K562 (cell line): ENCODE measurements around the gene JSRP1. TPM values are rescaled to one million over a fixed set of nuclear protein-coding genes. Genes with fewer than 3 reads are reported as not detected.
A peak's percentile ranks its signal among the peaks of the same experiment; 100 is the strongest.

Source experiments
- ATAC-seq: fragments of 200-7000 bp; cut with Tn5 transposase; 3 replicates; pipeline ENCODE4 v1.9.1; 2020; ENCODE audit warnings: moderate library complexity
- BruUV-seq: library from RNA; stranded (reverse); fragments of 400-500 nt; replicated peaks from 2 replicates; lab custom pipeline; 2021; lab: Mats Ljungman, UMichigan
- CTCF ChIA-PET: fragments of 300-600 bp; formaldehyde crosslinking; extraction: SDS; loops from one replicate; lab custom pipeline; 2021; ENCODE audit warnings: low intra/inter-chr PET ratio; lab: Yijun Ruan, JAX
- POLR2A ChIA-PET: fragments of 300-600, 350-650 bp; sonication (Branson Sonifier 250); formaldehyde crosslinking; extraction: SDS; loops from one replicate; lab custom pipeline; 2021; ENCODE audit warnings: antibody characterized with exemption, inconsistent platforms; lab: Yijun Ruan, JAX
- DNase-seq, 4 experiments: peaks; one replicate each; pipeline versions ENCODE4 v3.0.0 to v3.0.0-alpha.2; 2011 to 2018; ENCODE audit warnings: low spot score in 3 of 4, mixed read lengths in 3 of 4; ENCODE audit errors: extremely low read depth in 1 of 4
- FAIRE-seq: peaks from 2 replicates; lab custom pipeline; 2011; peaks lifted over from hg19 to GRCh38; lab: Jason Lieb, UNC
- H2AFZ ChIP-seq: 2 replicates; pipeline ENCODE4 v1.6.0; 2011; ENCODE audit warnings: low read depth, low read length, control low read depth, inconsistent platforms
- H3K27ac ChIP-seq: fragments of 200-600 bp; 3 replicates; pipeline ENCODE4 v1.8.0; 2011; ENCODE audit warnings: low read depth, mild to moderate bottlenecking, control low read depth, inconsistent platforms, low read length, moderate library complexity, mixed read lengths; ENCODE audit errors: extremely low read depth
- H3K27me3 ChIP-seq, 2 experiments: fragments of 300-600 bp in 1 of 2; 2 replicates in 1 of 2; 3 replicates in 1 of 2; pipeline versions ENCODE4 v1.6.0 to v1.8.0; 2011; ENCODE audit warnings: inconsistent platforms in 2 of 2, low read length in 2 of 2, mild to moderate bottlenecking in 1 of 2, mixed read lengths in 1 of 2, moderate library complexity in 1 of 2; ENCODE audit not compliant: control insufficient read depth in 2 of 2, insufficient read depth in 2 of 2
- H3K36me3 ChIP-seq: fragments of 300-600 bp; 3 replicates; pipeline ENCODE4 v1.8.0; 2011; ENCODE audit warnings: mild to moderate bottlenecking, low read length, inconsistent platforms; ENCODE audit not compliant: control insufficient read depth, insufficient read depth
- H3K4me1 ChIP-seq, 2 experiments: fragments of 200-600 bp in 1 of 2; replicated peaks in 1 of 2; 2 replicates in 1 of 2; 3 replicates in 1 of 2; pipeline versions ENCODE4 v1.5.1 to v1.8.0; 2011; ENCODE audit warnings: inconsistent platforms in 2 of 2, low read length in 2 of 2, mild to moderate bottlenecking in 1 of 2, mixed read lengths in 1 of 2, moderate library complexity in 1 of 2; ENCODE audit not compliant: control insufficient read depth in 2 of 2, insufficient read depth in 2 of 2
- H3K4me2 ChIP-seq: 2 replicates; pipeline ENCODE4 v1.6.1; 2011; ENCODE audit warnings: low read length, control low read depth, inconsistent platforms, mixed read lengths; ENCODE audit not compliant: insufficient read depth
- H3K4me3 ChIP-seq: fragments of 200-600 bp; sonication (generic), shearing (Covaris generic); 2 replicates; pipeline ENCODE4 v1.5.1; 2016; ENCODE audit warnings: control low read depth, inconsistent platforms
- H3K79me2 ChIP-seq: fragments of 200-600 bp; 3 replicates; pipeline ENCODE4 v1.8.0; 2011; ENCODE audit warnings: low read length, inconsistent platforms; ENCODE audit not compliant: control insufficient read depth, insufficient read depth
- H3K9ac ChIP-seq, 2 experiments: 2 replicates each; pipeline versions ENCODE4 v1.6.0 to v1.6.1; 2011; ENCODE audit warnings: low read depth in 2 of 2, low read length in 2 of 2, control low read depth in 1 of 2, inconsistent platforms in 1 of 2, mild to moderate bottlenecking in 1 of 2, mixed read lengths in 1 of 2; ENCODE audit not compliant: insufficient read depth in 1 of 2
- H3K9me1 ChIP-seq: one replicate; pipeline ENCODE4 v1.6.0; 2011; ENCODE audit warnings: inconsistent platforms, mild to moderate bottlenecking, low read length, moderate library complexity; ENCODE audit not compliant: control insufficient read depth, insufficient read depth
- H3K9me3 ChIP-seq: replicated peaks from 2 replicates; pipeline ENCODE4 v1.5.1; 2011; ENCODE audit warnings: low read depth, low read length, inconsistent platforms; ENCODE audit not compliant: control insufficient read depth, insufficient read depth
- H4K20me1 ChIP-seq: replicated peaks from 2 replicates; pipeline ENCODE4 v1.6.1; 2011; ENCODE audit warnings: low read length, inconsistent platforms, mixed read lengths; ENCODE audit not compliant: control insufficient read depth, insufficient read depth
- IRF2 ChIP-seq: sonication (generic); formaldehyde crosslinking; IDR thresholded peaks from 2 replicates; pipeline ENCODE4 v1.8.1; 2022; ENCODE audit warnings: mild to moderate bottlenecking, missing genetic modification reagents
- NCOR1 ChIP-seq: fragments of 450-650 bp; IDR thresholded peaks from 2 replicates; pipeline ENCODE4 v1.6.1; 2016; ENCODE audit warnings: mild to moderate bottlenecking, moderate library complexity
- PHF20 ChIP-seq: fragments of 450-650 bp; IDR thresholded peaks from 2 replicates; pipeline ENCODE4 v1.6.1; 2018; ENCODE audit not compliant: partially characterized antibody
- RBM25 ChIP-seq: fragments of 200-400 bp; formaldehyde crosslinking; IDR thresholded peaks from 2 replicates; pipeline ENCODE4 v1.6.1; 2018; ENCODE audit warnings: low read length, low read depth, moderate library complexity; ENCODE audit not compliant: severe bottlenecking
- ZNF785 ChIP-seq: fragments of 250-450 bp; sonication (Bioruptor Pico); IDR thresholded peaks from 2 replicates; pipeline ENCODE4 v1.4.0; 2020; ENCODE audit warnings: mild to moderate bottlenecking
- WGBS: fragments of 100-300 bp; shearing (Covaris generic); methylation state at CpG from one replicate; pipeline ENCODE4 v1.1.6; 2016; ENCODE audit warnings: low coverage, mixed read lengths; ENCODE audit not compliant: insufficient coverage; ENCODE audit errors: missing lambda C conversion rate; 5-methylcytosine and 5-hydroxymethylcytosine counted together
- in situ Hi-C: fragments of 300-500 bp; cut with MboI; formaldehyde crosslinking; loops from 4 replicates; pipeline ENCODE4 v1.15.0; 2018; ENCODE audit warnings: inconsistent platforms, mixed read lengths
- intact Hi-C: fragments of 100-400 bp; cut with micrococcal nuclease; formaldehyde crosslinking; loops from 2 replicates; pipeline ENCODE4 v1.14.2; 2022
- polyA plus RNA-seq, 8 experiments: library from polyadenylated mRNA; depleted of rRNA in 4 of 8; stranded (reverse) in 5 of 8; unstranded in 3 of 8; fragments of >200 nt; fragmentation: Nextera tagmentation in 2 of 8; fragmentation: Illumina TruSeq in 1 of 8; extraction: Ambion mirVana in 2 of 8; extraction: Trizol in 1 of 8; gene quantifications; 2 replicates each; pipeline versions ENCODE4 v1.2.1 to v1.2.3, GENCODE V29; 2011 to 2014; ENCODE audit warnings: inconsistent platforms in 1 of 8, missing spikeins in 1 of 8
- total RNA-seq, 7 experiments: library from RNA; depleted of rRNA in 6 of 7; stranded (reverse); fragments of >200 nt in 6 of 7; fragmentation: Illumina TruSeq in 2 of 7; extraction: Trizol in 2 of 7; gene quantifications; 2 replicates each; pipeline versions ENCODE4 v1.2.1 to v1.2.3, GENCODE V29; 2011 to 2021; ENCODE audit warnings: low replicate concordance in 1 of 7
- TF ChIP-seq, protein P1 (sequence below): fragments of 200-800 bp; sonication (Bioruptor generic); IDR thresholded peaks from 2 replicates; pipeline ENCODE4 v1.6.1; 2017; ENCODE audit warnings: missing genetic modification characterization, missing compliant biosample characterization
- TF ChIP-seq, protein P2 (sequence below), 2 experiments: fragments of 450-650 bp in 1 of 2; sonication (generic) in 1 of 2; formaldehyde crosslinking in 1 of 2; IDR thresholded peaks in 1 of 2; conservative IDR thresholded peaks in 1 of 2; 2 replicates each; pipeline versions ENCODE4 v1.6.1 to v1.8.1; 2016 to 2023; ENCODE audit warnings: mild to moderate bottlenecking in 2 of 2, moderate library complexity in 2 of 2, inconsistent platforms in 1 of 2, missing genetic modification reagents in 1 of 2
- TF ChIP-seq, protein P3 (sequence below): fragments of 450-650 bp; IDR thresholded peaks from 2 replicates; pipeline ENCODE4 v1.6.1; 2016; ENCODE audit warnings: mild to moderate bottlenecking

Gene JSRP1
- total and polyA plus RNA-seq, 9 of the 15 experiments (the other 6 are each of a cell fraction or from before 2014, with no cell fraction given), result 0.08 to 1.2 (median 0.51) TPM; not detected in 4

DNA sequence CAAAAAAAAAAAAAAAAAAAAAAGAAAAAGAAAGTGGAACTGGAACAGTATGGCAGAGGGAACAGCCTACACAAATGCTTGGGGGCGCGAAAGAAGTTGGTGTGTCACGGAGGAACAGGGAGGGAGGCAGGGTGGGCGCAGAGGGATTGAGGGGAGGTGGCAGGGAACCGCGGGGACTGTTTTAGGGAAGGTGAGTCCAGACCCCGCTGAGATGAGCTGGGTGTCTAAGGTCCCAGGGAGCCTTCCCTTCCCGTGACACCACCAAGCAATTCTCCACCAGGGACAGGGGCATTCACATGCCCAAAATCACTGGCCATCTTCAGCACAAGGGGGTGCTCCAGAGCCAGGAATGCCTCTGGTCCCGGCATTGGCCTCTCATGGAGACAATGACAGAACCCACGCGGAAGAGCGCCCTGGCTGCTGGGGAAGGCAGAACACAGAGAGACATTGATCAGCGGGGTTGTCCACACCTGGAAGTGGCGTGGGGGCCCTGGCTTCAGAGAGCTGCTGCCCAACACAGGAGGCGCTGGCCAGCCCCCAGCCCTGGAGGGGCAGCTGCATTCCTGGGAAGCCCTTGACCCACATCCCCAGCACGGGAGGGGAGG is 18.8 kb upstream of the JSRP1 start (continued):
- TF ChIP-seq, protein P1, sequence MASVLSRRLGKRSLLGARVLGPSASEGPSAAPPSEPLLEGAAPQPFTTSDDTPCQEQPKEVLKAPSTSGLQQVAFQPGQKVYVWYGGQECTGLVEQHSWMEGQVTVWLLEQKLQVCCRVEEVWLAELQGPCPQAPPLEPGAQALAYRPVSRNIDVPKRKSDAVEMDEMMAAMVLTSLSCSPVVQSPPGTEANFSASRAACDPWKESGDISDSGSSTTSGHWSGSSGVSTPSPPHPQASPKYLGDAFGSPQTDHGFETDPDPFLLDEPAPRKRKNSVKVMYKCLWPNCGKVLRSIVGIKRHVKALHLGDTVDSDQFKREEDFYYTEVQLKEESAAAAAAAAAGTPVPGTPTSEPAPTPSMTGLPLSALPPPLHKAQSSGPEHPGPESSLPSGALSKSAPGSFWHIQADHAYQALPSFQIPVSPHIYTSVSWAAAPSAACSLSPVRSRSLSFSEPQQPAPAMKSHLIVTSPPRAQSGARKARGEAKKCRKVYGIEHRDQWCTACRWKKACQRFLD (CRISPR knock-in tag), result 0 out of 2 replicates have a peak, but pooled peaks have one; percentile 40

DNA sequence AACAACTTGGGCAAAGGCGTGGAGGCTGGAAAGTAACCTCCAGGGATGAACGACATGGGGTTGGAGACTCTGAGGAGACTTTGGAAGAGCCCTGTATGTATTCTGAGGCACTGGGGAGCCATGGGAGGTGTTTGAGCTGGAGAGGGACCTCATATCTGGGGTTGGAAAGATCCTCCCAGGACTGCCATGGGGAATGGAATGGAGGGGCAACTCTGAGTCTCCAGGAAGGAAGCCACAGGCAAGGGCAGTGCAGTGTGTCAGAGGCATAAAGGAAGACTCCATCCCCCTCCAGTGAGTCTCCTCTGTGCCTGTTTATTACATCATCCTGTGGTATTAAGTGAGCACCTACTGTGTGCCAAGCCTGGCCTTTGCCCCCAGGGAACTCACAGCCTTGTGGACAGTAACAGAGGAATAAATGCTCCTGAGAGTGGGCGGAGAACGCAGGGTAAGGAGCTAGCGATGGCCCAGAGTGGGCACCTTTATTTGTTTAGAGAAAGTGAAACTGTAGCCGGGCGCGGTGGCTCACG is 18.0 kb upstream of the JSRP1 start:
- BruUV-seq, result no TSS peak
- Histone ChIP-seq H3K27ac (peak overlapping the region; percentile 56; the same call in 2 of the 3 replicates), H3K4me2 (peak overlapping the region; percentile 89), H3K9ac (peak overlapping the region; percentile 10 to 85; a peak in 2 of 4 replicates), H3K4me1 (peaks cover 10 to 73% of the 10 kb centered on the region in 2 experiments), H3K9me1 (peaks cover 5% of the 10 kb centered on the region), H3K27me3 (no peaks in the 10 kb centered on the region), H3K36me3 (peaks cover 34% of the 10 kb centered on the region), H2AFZ (no peak overlapping the region), H4K20me1 (peaks cover 47% of the 10 kb centered on the region), H3K9me3 (no peaks in the 10 kb centered on the region), H3K4me3 (peak overlapping the region; percentile 91; the same call in 1 of the 2 replicates), H3K79me2 (peaks cover 60% of the 10 kb centered on the region)
- CTCF ChIA-PET, result interaction anchor here (0.8 to 1.2 kb wide), 5 partner anchors 38 to 363 kb away, joined by 3 to 5 read pairs (median 4); partner anchors contain the start of gene PLEKHJ1
- in situ Hi-C loops, result loop anchor here (5.0 kb wide), 1 partner anchor 37 kb away; the partner anchor contains the start of genes PLEKHJ1 and SF3A2
- intact Hi-C loops, result no loop called here
- POLR2A ChIA-PET, result interaction anchor here (0.7 to 7.0 kb wide), 9 partner anchors 10 to 239 kb away, joined by 3 to 86 read pairs (median 4); partner anchors contain the start of gene PLEKHJ1
- WGBS, result 78% methylated on average over 7 of the region's 9 CpGs
- FAIRE-seq (peak; percentile 42), ATAC-seq (no peak), DNase-seq (no peak)
- TF ChIP-seq NCOR1 (no peak), PHF20 (peak; percentile 26), IRF2 (no peak), ZNF785 (CRISPR knock-in tag) (no peak), RBM25 (peak; percentile 78)
- TF ChIP-seq, protein P2, sequence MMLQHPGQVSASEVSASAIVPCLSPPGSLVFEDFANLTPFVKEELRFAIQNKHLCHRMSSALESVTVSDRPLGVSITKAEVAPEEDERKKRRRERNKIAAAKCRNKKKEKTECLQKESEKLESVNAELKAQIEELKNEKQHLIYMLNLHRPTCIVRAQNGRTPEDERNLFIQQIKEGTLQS (IDR thresholded peaks at IDR 0.05), result peak; percentile 56
- TF ChIP-seq, protein P2 (CRISPR knock-in tag; conservative IDR thresholded peaks at IDR 0.05), result no peak
- TF ChIP-seq, protein P3, sequence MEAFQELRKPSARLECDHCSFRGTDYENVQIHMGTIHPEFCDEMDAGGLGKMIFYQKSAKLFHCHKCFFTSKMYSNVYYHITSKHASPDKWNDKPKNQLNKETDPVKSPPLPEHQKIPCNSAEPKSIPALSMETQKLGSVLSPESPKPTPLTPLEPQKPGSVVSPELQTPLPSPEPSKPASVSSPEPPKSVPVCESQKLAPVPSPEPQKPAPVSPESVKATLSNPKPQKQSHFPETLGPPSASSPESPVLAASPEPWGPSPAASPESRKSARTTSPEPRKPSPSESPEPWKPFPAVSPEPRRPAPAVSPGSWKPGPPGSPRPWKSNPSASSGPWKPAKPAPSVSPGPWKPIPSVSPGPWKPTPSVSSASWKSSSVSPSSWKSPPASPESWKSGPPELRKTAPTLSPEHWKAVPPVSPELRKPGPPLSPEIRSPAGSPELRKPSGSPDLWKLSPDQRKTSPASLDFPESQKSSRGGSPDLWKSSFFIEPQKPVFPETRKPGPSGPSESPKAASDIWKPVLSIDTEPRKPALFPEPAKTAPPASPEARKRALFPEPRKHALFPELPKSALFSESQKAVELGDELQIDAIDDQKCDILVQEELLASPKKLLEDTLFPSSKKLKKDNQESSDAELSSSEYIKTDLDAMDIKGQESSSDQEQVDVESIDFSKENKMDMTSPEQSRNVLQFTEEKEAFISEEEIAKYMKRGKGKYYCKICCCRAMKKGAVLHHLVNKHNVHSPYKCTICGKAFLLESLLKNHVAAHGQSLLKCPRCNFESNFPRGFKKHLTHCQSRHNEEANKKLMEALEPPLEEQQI, result no peak
